ENCODE data around the gene ZNF365. TPM values are rescaled to one million over a fixed set of nuclear protein-coding genes. Genes with fewer than 3 reads are reported as not detected.
A peak's percentile ranks its signal among the peaks of the same experiment; 100 is the strongest.

The ZNF365 gene
- total RNA-seq, 1 experiment from 2014 or later: 22.8 TPM

DNA sequence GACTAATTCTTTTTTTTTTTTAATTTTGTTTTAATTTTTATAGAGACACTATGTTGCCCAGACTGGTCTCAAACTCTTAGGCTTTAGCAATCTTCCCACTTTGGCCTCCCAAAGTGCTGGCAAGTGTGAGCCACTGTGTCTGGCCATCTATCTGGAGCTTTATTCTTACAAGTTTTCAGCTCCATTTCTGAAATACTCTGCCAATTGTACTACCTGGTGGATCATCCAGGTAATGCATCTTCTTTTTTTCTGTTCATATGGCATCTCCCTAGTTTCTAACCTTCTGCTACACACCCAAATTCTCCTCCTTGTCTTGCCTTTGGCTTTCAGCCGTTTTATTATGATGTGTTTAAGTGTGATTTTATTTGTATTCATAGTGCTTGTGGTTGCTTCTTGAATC, 40.2 kb downstream of the ZNF365 start:
- ChIA-PET POLR2A (no interaction called here), CTCF (interaction anchor here (0.6 to 1.0 kb wide), 5 partner anchors 23 to 345 kb away, joined by 3 to 6 read pairs (median 3); no protein-coding TSS in a partner anchor)
- TF ChIP-seq SIN3A (IDR thresholded peaks at IDR 0.05; ENCODE audit: borderline replicate concordance, insufficient read depth, low read depth, low read length): no peak
- TF ChIP-seq, protein P1, sequence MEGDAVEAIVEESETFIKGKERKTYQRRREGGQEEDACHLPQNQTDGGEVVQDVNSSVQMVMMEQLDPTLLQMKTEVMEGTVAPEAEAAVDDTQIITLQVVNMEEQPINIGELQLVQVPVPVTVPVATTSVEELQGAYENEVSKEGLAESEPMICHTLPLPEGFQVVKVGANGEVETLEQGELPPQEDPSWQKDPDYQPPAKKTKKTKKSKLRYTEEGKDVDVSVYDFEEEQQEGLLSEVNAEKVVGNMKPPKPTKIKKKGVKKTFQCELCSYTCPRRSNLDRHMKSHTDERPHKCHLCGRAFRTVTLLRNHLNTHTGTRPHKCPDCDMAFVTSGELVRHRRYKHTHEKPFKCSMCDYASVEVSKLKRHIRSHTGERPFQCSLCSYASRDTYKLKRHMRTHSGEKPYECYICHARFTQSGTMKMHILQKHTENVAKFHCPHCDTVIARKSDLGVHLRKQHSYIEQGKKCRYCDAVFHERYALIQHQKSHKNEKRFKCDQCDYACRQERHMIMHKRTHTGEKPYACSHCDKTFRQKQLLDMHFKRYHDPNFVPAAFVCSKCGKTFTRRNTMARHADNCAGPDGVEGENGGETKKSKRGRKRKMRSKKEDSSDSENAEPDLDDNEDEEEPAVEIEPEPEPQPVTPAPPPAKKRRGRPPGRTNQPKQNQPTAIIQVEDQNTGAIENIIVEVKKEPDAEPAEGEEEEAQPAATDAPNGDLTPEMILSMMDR (IDR thresholded peaks at IDR 0.05): peak; percentile 42
- H3K9me3 ChIP-seq (ENCODE audit: control insufficient read depth, insufficient read depth, low read depth, low read length): no peaks in the 10 kb centered on the region; the same call in 1 of the 2 replicates
- no peak overlapping the region for H3K4me3 ChIP-seq (ENCODE audit: low read depth in 2 of 2, low read length in 2 of 2)
- H3K36me3 ChIP-seq (ENCODE audit: control insufficient read depth, insufficient read depth, low read length): no peaks in the 10 kb centered on the region
- no peak for DNase-seq (ENCODE audit: low read depth, low spot score)
- peak; percentile 63; the same call in 1 of the 2 replicates for ATAC-seq
- intact Hi-C loops (cut with micrococcal nuclease; ENCODE audit: unreplicated experiment): no loop called here
- in situ Hi-C loops (cut with HindIII; ENCODE audit: low pct_unique_long_range_greater_than_20kb, low sequenced_read_pairs): no loop called here
- no peak overlapping the region for H3K27ac ChIP-seq (ENCODE audit: low read length)
- no peaks in the 10 kb centered on the region for H3K27me3 ChIP-seq (ENCODE audit: control insufficient read depth, insufficient read depth, low read length)
- BruUV-seq (replicated peaks): no TSS peak
- H3K4me1 ChIP-seq (ENCODE audit: control insufficient read depth, insufficient read depth, low read length): no peaks in the 10 kb centered on the region

DNA sequence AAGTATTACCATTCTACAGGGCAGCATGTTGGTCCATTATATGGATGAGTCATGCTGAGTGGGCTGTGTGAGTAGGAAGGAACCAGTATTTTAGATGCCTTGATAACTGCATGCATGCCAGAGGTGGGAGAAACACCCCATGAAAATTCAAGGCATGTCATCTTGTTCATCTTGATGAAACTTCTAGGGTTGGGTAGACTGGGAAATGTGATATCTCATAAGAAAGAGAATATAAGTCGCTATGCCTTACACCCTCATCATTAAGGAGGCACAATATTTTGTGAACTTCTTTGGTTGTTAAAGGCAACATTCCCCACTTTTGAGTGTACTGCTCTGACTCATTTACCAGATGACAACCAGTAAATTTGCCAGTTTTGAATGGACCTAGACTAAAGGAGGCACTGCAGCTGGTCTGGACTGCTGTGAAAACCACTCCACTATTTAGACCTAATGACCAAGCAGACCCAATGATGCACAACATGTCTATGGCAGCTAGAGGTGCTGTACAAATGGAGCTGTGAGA, 48.0 kb downstream of the ZNF365 start:
- in situ Hi-C loops (cut with HindIII; ENCODE audit: low pct_unique_long_range_greater_than_20kb, low sequenced_read_pairs): no loop called here
- intact Hi-C loops (cut with micrococcal nuclease; ENCODE audit: unreplicated experiment): no loop called here
- ATAC-seq (peak; percentile 76), DNase-seq (ENCODE audit: low read depth, low spot score) (no peak)
- no peaks in the 10 kb centered on the region for H3K27me3 ChIP-seq (ENCODE audit: control insufficient read depth, insufficient read depth, low read length)
- H3K27ac ChIP-seq (ENCODE audit: low read length): no peak overlapping the region
- ChIA-PET CTCF (no interaction called here), POLR2A (no interaction called here)
- H3K4me3 ChIP-seq (ENCODE audit: low read depth in 2 of 2, low read length in 2 of 2): no peak overlapping the region
- H3K9me3 ChIP-seq (ENCODE audit: control insufficient read depth, insufficient read depth, low read depth, low read length): no peaks in the 10 kb centered on the region; the same call in 1 of the 2 replicates
- H3K4me1 ChIP-seq (ENCODE audit: control insufficient read depth, insufficient read depth, low read length): no peaks in the 10 kb centered on the region
- H3K36me3 ChIP-seq (ENCODE audit: control insufficient read depth, insufficient read depth, low read length): no peaks in the 10 kb centered on the region
- BruUV-seq (replicated peaks): no TSS peak
- TF ChIP-seq, protein P1 (IDR thresholded peaks at IDR 0.05): no peak; the same call in 1 of the 2 replicates
- no peak for TF ChIP-seq POLR2AphosphoS5 (IDR thresholded peaks at IDR 0.05; ENCODE audit: low read depth, low read length)
- no peak for TF ChIP-seq TCF7L2 (IDR thresholded peaks at IDR 0.05; ENCODE audit: low read depth, low read length)
- TF ChIP-seq SIN3A (IDR thresholded peaks at IDR 0.05; ENCODE audit: borderline replicate concordance, insufficient read depth, low read depth, low read length): no peak
- no peak for TF ChIP-seq REST (IDR thresholded peaks at IDR 0.05; ENCODE audit: insufficient read depth in 1 of 2, low read depth in 2 of 2, low read length in 1 of 2)

All from Panc1 (cell line).